Loucy (cell line): ENCODE data around the gene TFDP1.

Experiments used
- H2AFZ ChIP-seq: fragments of 200-600 bp; sonication (generic); 2 replicates; pipeline ENCODE4 v1.6.0; 2016; ENCODE audit warnings: antibody characterized with exemption, mild to moderate bottlenecking, low read length, moderate library complexity
- H3F3A ChIP-seq: fragments of 200-600 bp; 2 replicates; pipeline ENCODE4 v1.6.0; 2016; ENCODE audit warnings: antibody characterized with exemption, low read depth, mild to moderate bottlenecking
- H3K27me3 ChIP-seq: fragments of 200-600 bp; sonication (generic); 2 replicates; pipeline ENCODE4 v1.6.1; 2014; ENCODE audit warnings: low read length, mild to moderate bottlenecking; ENCODE audit not compliant: insufficient read depth, poor library complexity, severe bottlenecking
- H3K36me3 ChIP-seq: fragments of 200-600 bp; sonication (generic); 2 replicates; pipeline ENCODE4 v1.6.1; 2016; ENCODE audit warnings: low read length; ENCODE audit not compliant: insufficient read depth
- H3K4me1 ChIP-seq: fragments of 200-600 bp; sonication (generic); 2 replicates; pipeline ENCODE4 v1.5.1; 2014; ENCODE audit warnings: low read length, mild to moderate bottlenecking; ENCODE audit not compliant: insufficient read depth, poor library complexity, severe bottlenecking
- H3K4me2 ChIP-seq: fragments of 200-600 bp; sonication (generic); 2 replicates; pipeline ENCODE4 v1.6.0; 2014; ENCODE audit warnings: antibody characterized with exemption, low read length, low read depth, mild to moderate bottlenecking; ENCODE audit not compliant: poor library complexity, severe bottlenecking
- H3K4me3 ChIP-seq: fragments of 200-600 bp; sonication (generic); 2 replicates; pipeline ENCODE4 v1.5.1; 2014; ENCODE audit warnings: low read length, mild to moderate bottlenecking, mixed read lengths; ENCODE audit not compliant: poor library complexity, severe bottlenecking
- H3K79me2 ChIP-seq: fragments of 200-600 bp; sonication (generic); 2 replicates; pipeline ENCODE4 v1.6.1; 2014; ENCODE audit warnings: low read length; ENCODE audit not compliant: insufficient read depth
- H3K9ac ChIP-seq: fragments of 200-600 bp; sonication (generic); 2 replicates; pipeline ENCODE4 v1.6.0; 2014; ENCODE audit warnings: mild to moderate bottlenecking, low read depth, low read length, moderate library complexity; ENCODE audit not compliant: poor library complexity, severe bottlenecking
- H3K9me2 ChIP-seq: fragments of 200-600 bp; sonication (generic); replicated peaks from 2 replicates; pipeline ENCODE4 v1.6.1; 2016; ENCODE audit warnings: low read depth, low read length, mixed read lengths
- H3K9me3 ChIP-seq: fragments of 200-600 bp; sonication (generic); 2 replicates; pipeline ENCODE4 v1.6.1; 2014; ENCODE audit warnings: mild to moderate bottlenecking, antibody characterized with exemption, low read length, low read depth; ENCODE audit not compliant: insufficient read depth
- H4K20me1 ChIP-seq: fragments of 200-600 bp; sonication (generic); 2 replicates; pipeline ENCODE4 v1.6.0; 2014; ENCODE audit warnings: antibody characterized with exemption, low read length, mild to moderate bottlenecking; ENCODE audit not compliant: insufficient read depth, poor library complexity, severe bottlenecking
- EZH2phosphoT487 ChIP-seq: fragments of 200-600 bp; IDR thresholded peaks from 2 replicates; pipeline ENCODE4 v1.6.1; 2018; ENCODE audit warnings: antibody characterized with exemption, mild to moderate bottlenecking, moderate library complexity, borderline replicate concordance
- TF ChIP-seq, protein P1 (sequence below): fragments of 200-600 bp; sonication (generic); conservative IDR thresholded peaks from 2 replicates; pipeline ENCODE4 v1.5.1; 2014; ENCODE audit warnings: mild to moderate bottlenecking, antibody characterized with exemption, low read length

TFDP1 gene

DNA sequence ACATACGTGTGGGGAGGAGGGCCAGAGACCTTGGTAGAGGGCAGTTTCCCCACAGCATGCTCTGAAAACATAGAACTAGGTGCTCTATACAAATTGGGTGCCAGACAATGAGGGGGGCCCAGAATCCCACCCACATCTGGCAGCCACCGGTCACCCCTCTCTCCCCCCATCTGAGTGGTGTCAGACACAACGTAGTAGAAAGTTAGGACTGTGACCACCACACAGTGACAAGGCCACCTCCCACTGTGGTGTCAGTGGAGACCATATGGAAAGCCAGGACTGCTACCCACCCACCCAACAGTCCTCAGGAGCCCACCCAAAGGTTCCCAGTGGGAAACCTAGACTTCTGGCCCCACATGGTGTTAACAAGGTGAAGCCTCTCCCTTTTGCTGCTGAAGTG lies 75.5 kb downstream of the TFDP1 start:
- H3K9ac ChIP-seq = no peak overlapping the region
- no peak overlapping the region for H3K4me2 ChIP-seq
- no peaks in the 10 kb centered on the region for H3K4me1 ChIP-seq
- H4K20me1 ChIP-seq = no peaks in the 10 kb centered on the region
- no peaks in the 10 kb centered on the region for H3K36me3 ChIP-seq
- no peaks in the 10 kb centered on the region for H3K79me2 ChIP-seq
- no peak for TF ChIP-seq EZH2phosphoT487
- TF ChIP-seq, protein P1, sequence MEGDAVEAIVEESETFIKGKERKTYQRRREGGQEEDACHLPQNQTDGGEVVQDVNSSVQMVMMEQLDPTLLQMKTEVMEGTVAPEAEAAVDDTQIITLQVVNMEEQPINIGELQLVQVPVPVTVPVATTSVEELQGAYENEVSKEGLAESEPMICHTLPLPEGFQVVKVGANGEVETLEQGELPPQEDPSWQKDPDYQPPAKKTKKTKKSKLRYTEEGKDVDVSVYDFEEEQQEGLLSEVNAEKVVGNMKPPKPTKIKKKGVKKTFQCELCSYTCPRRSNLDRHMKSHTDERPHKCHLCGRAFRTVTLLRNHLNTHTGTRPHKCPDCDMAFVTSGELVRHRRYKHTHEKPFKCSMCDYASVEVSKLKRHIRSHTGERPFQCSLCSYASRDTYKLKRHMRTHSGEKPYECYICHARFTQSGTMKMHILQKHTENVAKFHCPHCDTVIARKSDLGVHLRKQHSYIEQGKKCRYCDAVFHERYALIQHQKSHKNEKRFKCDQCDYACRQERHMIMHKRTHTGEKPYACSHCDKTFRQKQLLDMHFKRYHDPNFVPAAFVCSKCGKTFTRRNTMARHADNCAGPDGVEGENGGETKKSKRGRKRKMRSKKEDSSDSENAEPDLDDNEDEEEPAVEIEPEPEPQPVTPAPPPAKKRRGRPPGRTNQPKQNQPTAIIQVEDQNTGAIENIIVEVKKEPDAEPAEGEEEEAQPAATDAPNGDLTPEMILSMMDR = no peak
- H3K9me3 ChIP-seq = no peaks in the 10 kb centered on the region
- H3K9me2 ChIP-seq = no peaks in the 10 kb centered on the region
- no peak overlapping the region for H2AFZ ChIP-seq
- H3F3A ChIP-seq = no peaks in the 10 kb centered on the region
- H3K27me3 ChIP-seq = no peaks in the 10 kb centered on the region
- no peak overlapping the region for H3K4me3 ChIP-seq

GRCh38 chr13:113661509-113661908 lies 77.0 kb downstream of the TFDP1 start:
- H3K4me1 ChIP-seq = no peaks in the 10 kb centered on the region
- H4K20me1 ChIP-seq = no peaks in the 10 kb centered on the region
- no peaks in the 10 kb centered on the region for H3F3A ChIP-seq
- H3K9me2 ChIP-seq = no peaks in the 10 kb centered on the region
- H3K4me3 ChIP-seq = no peak overlapping the region
- TF ChIP-seq, protein P1 = no peak
- no peak for TF ChIP-seq EZH2phosphoT487
- H3K27me3 ChIP-seq = no peaks in the 10 kb centered on the region
- H3K9me3 ChIP-seq = no peaks in the 10 kb centered on the region
- H3K4me2 ChIP-seq = no peak overlapping the region
- H3K36me3 ChIP-seq = no peaks in the 10 kb centered on the region
- H2AFZ ChIP-seq = no peak overlapping the region
- no peaks in the 10 kb centered on the region for H3K79me2 ChIP-seq
- no peak overlapping the region for H3K9ac ChIP-seq

DNA sequence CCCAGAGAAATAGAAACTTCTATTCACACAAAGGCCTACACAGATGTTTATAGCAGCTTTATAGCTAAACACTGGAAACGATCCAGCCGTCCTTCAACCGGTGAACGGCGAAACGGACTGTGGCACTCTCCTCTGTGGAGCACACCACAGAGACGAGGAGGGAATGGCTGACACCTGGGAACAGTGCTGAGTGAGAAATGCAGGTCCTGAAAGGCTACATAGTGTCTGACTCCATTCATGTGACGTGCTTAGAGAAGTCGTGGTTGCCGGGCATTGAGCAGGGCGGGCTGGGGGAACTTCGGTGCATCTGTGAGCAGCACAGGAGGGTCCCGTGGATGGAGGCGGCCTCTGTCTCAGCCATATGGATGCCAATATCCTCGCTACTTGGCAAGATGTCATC lies 79.4 kb downstream of the TFDP1 start:
- no peak for TF ChIP-seq EZH2phosphoT487
- TF ChIP-seq, protein P1 = no peak
- H3K79me2 ChIP-seq = no peaks in the 10 kb centered on the region
- no peak overlapping the region for H3K4me2 ChIP-seq
- no peaks in the 10 kb centered on the region for H4K20me1 ChIP-seq
- no peaks in the 10 kb centered on the region for H3K4me1 ChIP-seq
- H3K9me3 ChIP-seq = no peaks in the 10 kb centered on the region
- no peaks in the 10 kb centered on the region for H3F3A ChIP-seq
- H2AFZ ChIP-seq = no peak overlapping the region
- H3K36me3 ChIP-seq = no peaks in the 10 kb centered on the region
- H3K9ac ChIP-seq = no peak overlapping the region
- H3K9me2 ChIP-seq = no peaks in the 10 kb centered on the region
- H3K4me3 ChIP-seq = no peak overlapping the region
- H3K27me3 ChIP-seq = no peaks in the 10 kb centered on the region
